ENCODE results near the gene POP4. TPM values are rescaled to one million over a fixed set of nuclear protein-coding genes. Genes with fewer than 3 reads are reported as not detected.

The POP4 gene
- total RNA-seq, 2 donors from 2014 or later, result 62.1 to 94.2 TPM

DNA sequence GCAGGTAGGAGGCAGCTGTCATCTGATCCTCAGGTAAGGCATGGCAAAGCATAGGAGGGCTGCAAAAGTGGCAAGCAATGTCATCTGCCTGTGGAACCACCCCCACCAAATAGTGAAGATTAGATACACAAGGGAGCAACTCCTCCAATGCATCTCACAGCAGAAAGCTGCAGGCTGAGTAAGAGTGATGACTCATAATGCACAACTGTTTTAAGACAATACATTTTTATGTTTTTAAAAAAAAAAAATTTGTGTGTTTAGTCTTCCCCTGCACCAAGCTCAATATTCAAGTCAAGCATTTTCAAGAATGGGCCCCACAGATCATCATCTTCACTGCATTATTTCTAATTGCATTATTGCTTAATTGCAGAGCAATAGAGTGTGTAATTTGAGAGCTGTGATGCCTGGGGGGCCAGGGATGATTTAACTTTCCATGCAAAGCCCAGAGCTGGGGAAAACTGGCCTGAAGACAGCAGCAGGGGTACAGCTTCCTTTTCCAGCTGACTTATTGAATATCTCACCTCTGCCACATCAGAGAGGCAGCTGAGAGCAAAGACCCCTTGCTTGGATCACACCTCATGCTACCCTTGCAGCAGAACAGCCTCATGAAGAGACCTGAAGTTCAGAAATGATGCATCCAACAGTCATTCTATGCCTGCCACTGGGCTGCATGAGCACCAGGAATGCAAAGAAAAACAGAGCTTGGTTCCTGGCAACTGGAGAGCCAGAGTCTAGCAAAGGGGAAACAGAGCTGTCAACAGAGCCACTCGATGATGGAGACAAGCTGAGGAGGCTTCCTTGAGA lies 22.7 kb upstream of the POP4 start:
- no peaks in the 10 kb centered on the region for H3K9me3 ChIP-seq
- no peaks in the 10 kb centered on the region for H3K4me1 ChIP-seq (replicated peaks)
- no peak overlapping the region for H3K4me3 ChIP-seq
- H3K36me3 ChIP-seq, result no peaks in the 10 kb centered on the region
- intact Hi-C loops (cut with DNase I), result no loop called here
- 44% methylated on average over 1 of the region's 1 CpG for WGBS
- TF ChIP-seq, protein P1, sequence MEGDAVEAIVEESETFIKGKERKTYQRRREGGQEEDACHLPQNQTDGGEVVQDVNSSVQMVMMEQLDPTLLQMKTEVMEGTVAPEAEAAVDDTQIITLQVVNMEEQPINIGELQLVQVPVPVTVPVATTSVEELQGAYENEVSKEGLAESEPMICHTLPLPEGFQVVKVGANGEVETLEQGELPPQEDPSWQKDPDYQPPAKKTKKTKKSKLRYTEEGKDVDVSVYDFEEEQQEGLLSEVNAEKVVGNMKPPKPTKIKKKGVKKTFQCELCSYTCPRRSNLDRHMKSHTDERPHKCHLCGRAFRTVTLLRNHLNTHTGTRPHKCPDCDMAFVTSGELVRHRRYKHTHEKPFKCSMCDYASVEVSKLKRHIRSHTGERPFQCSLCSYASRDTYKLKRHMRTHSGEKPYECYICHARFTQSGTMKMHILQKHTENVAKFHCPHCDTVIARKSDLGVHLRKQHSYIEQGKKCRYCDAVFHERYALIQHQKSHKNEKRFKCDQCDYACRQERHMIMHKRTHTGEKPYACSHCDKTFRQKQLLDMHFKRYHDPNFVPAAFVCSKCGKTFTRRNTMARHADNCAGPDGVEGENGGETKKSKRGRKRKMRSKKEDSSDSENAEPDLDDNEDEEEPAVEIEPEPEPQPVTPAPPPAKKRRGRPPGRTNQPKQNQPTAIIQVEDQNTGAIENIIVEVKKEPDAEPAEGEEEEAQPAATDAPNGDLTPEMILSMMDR (IDR thresholded peaks at IDR 0.05), result no peak
- no peak for TF ChIP-seq POLR2A (IDR thresholded peaks at IDR 0.05)
- TF ChIP-seq POLR2AphosphoS5 (IDR thresholded peaks at IDR 0.05), result no peak
- H3K27me3 ChIP-seq (replicated peaks; ENCODE audit: insufficient read depth), result no peaks in the 10 kb centered on the region
- DNase-seq (ENCODE audit: low spot score), result no peak
- no peak overlapping the region for H3K27ac ChIP-seq

DNA sequence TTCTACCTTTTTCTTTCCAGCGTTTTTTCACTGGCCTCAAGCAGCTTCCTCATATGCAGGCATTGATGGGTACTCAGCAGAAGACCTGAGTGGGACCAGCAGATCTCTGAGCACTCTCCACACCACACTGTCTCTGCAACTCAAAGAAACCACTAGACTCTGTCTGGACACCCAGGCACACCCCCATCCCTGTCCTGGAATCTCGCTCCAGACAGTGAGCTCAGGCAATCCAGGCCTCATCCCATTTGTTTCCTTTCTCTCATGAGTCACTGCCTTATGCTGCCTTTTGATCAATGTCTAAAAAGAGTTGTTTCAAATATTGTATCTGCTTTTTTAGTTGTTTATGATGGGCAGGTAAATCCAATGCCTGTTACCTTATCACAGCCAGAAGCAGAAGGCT lies 19.7 kb upstream of the POP4 start:
- H3K36me3 ChIP-seq, result no peaks in the 10 kb centered on the region
- no peak for DNase-seq (ENCODE audit: low spot score)
- H3K9me3 ChIP-seq, result no peaks in the 10 kb centered on the region
- no peaks in the 10 kb centered on the region for H3K27me3 ChIP-seq (replicated peaks; ENCODE audit: insufficient read depth)
- WGBS, result 79% methylated on average over 2 of the region's 2 CpGs
- no peak overlapping the region for H3K4me3 ChIP-seq
- no peak for TF ChIP-seq POLR2A (IDR thresholded peaks at IDR 0.05)
- TF ChIP-seq, protein P1 (IDR thresholded peaks at IDR 0.05), result no peak
- no peak overlapping the region for H3K27ac ChIP-seq
- no peaks in the 10 kb centered on the region for H3K4me1 ChIP-seq (replicated peaks)
- intact Hi-C loops (cut with DNase I), result no loop called here

DNA sequence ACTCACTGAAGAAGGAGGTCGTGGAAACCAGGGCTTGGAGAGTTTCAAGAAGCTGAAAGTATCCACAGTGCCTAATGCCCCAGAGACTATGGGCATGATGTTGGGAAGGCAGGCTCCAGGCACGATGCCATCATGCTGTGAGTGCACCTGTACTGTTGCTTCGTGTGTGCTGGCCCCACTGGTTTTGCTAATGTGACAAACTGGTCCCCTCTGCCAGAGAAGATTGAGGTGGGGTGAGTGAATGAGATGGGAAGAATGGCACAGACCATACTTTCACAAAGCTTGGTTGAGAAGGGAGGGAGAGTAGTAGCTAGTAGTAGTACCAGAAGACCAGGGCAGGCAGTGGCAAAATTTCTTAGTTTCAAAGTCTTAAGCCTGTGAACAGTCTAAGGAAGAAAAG lies 19.0 kb upstream of the POP4 start:
- TF ChIP-seq POLR2AphosphoS5 (IDR thresholded peaks at IDR 0.05) (no peak), POLR2A (IDR thresholded peaks at IDR 0.05) (no peak)
- TF ChIP-seq, protein P1 (IDR thresholded peaks at IDR 0.05), result no peak
- no peaks in the 10 kb centered on the region for H3K36me3 ChIP-seq
- H3K27me3 ChIP-seq (replicated peaks; ENCODE audit: insufficient read depth), result no peaks in the 10 kb centered on the region
- 57% methylated on average over 3 of the region's 3 CpGs for whole genome bisulfite sequencing
- H3K9me3 ChIP-seq, result no peaks in the 10 kb centered on the region
- no peaks in the 10 kb centered on the region for H3K4me1 ChIP-seq (replicated peaks)
- intact Hi-C loops (cut with DNase I), result no loop called here
- no peak for DNase-seq (ENCODE audit: low spot score)
- no peak overlapping the region for H3K27ac ChIP-seq
- H3K4me3 ChIP-seq, result no peak overlapping the region

DNA sequence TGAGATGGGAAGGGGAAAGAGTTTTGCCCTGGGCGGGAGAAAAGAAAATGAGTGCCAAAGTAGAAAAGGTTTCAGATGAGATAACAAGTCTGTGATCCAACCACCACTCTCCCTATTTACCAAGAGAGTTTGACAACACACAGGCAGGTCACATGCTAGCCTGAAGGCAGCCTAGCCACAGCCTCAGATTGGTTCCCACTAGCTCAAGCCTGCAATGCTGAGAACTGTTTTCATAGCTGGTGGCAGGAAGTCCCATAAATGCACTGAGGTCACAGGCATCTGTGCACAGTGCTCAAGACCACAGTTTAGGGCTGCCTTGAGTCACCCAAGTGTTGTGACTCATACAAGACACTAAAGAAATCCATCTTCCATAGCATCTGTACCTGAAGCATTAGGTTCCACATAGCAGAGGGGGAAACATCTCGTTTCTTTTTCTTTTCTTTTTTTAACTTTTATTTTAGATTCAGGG lies 18.5 kb upstream of the POP4 start:
- H3K4me1 ChIP-seq (replicated peaks), result no peaks in the 10 kb centered on the region
- DNase-seq (ENCODE audit: low spot score), result no peak
- H3K27me3 ChIP-seq (replicated peaks; ENCODE audit: insufficient read depth), result no peaks in the 10 kb centered on the region
- H3K27ac ChIP-seq, result no peak overlapping the region
- intact Hi-C loops (cut with DNase I), result no loop called here
- no peaks in the 10 kb centered on the region for H3K9me3 ChIP-seq
- 49% methylated on average over 2 of the region's 2 CpGs for WGBS
- TF ChIP-seq POLR2A (IDR thresholded peaks at IDR 0.05), result no peak
- no peak for TF ChIP-seq POLR2AphosphoS5 (IDR thresholded peaks at IDR 0.05)
- TF ChIP-seq, protein P1 (IDR thresholded peaks at IDR 0.05), result no peak
- H3K4me3 ChIP-seq, result no peak overlapping the region
- no peaks in the 10 kb centered on the region for H3K36me3 ChIP-seq

DNA sequence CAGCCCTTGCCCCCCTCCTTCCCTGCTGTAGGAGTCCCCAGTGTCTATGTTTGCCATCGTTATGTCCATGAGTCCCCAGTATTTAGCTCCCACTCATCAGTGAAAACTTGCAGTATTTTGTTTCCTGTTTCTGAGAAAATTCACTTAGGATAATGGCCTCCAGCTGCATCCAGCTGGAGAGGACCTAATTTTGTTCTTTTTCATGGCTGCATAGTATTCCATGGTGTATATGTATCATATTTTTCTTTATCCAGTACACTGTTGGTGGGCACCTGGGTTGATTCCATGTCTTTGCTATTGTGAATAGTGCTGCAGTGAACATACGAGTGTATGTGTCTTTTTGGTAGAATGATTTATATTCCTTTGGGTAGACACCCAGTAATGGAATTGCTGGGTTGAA lies 18.0 kb upstream of the POP4 start:
- Histone ChIP-seq H3K36me3 (no peaks in the 10 kb centered on the region), H3K27me3 (replicated peaks; ENCODE audit: insufficient read depth) (no peaks in the 10 kb centered on the region), H3K9me3 (no peaks in the 10 kb centered on the region), H3K27ac (no peak overlapping the region), H3K4me1 (replicated peaks) (no peaks in the 10 kb centered on the region), H3K4me3 (no peak overlapping the region)
- DNase-seq (ENCODE audit: low spot score), result no peak
- intact Hi-C loops (cut with DNase I), result no loop called here
- TF ChIP-seq, protein P1 (IDR thresholded peaks at IDR 0.05), result no peak
- TF ChIP-seq POLR2AphosphoS5 (IDR thresholded peaks at IDR 0.05), result no peak
- TF ChIP-seq POLR2A (IDR thresholded peaks at IDR 0.05), result no peak
- WGBS, result 85% methylated on average over 2 of the region's 2 CpGs
